Fibroblast of the aortic adventitia (primary cell): ENCODE data around the gene ATG10. TPM values are rescaled to one million over a fixed set of nuclear protein-coding genes. Genes with fewer than 3 reads are reported as not detected.

Source experiments
- DNase-seq: peaks from one replicate; pipeline ENCODE4 v3.0.0-alpha.2; 2010; ENCODE audit warnings: low read depth
- H3K4me3 ChIP-seq: 2 replicates; pipeline ENCODE4 v1.5.1; 2011; ENCODE audit warnings: low read depth, mild to moderate bottlenecking, control low read depth, low read length, moderate library complexity
- total RNA-seq: library from RNA; depleted of rRNA; stranded (reverse); fragments of >200 nt; gene quantifications from 2 replicates; pipeline ENCODE4 v1.2.3, GENCODE V29; 2012; ENCODE audit warnings: low replicate concordance
- TF ChIP-seq, protein P1 (sequence below): IDR thresholded peaks from 2 replicates; pipeline ENCODE4 v1.5.1; 2011; ENCODE audit warnings: mild to moderate bottlenecking, low read length, control low read depth, inconsistent platforms; ENCODE audit not compliant: insufficient read depth

Gene ATG10
- total RNA-seq, 1 donor = 8.8 TPM

GRCh38 chr5:82218374-82219156 lies 246.7 kb downstream of the ATG10 start:
- TF ChIP-seq, protein P1, sequence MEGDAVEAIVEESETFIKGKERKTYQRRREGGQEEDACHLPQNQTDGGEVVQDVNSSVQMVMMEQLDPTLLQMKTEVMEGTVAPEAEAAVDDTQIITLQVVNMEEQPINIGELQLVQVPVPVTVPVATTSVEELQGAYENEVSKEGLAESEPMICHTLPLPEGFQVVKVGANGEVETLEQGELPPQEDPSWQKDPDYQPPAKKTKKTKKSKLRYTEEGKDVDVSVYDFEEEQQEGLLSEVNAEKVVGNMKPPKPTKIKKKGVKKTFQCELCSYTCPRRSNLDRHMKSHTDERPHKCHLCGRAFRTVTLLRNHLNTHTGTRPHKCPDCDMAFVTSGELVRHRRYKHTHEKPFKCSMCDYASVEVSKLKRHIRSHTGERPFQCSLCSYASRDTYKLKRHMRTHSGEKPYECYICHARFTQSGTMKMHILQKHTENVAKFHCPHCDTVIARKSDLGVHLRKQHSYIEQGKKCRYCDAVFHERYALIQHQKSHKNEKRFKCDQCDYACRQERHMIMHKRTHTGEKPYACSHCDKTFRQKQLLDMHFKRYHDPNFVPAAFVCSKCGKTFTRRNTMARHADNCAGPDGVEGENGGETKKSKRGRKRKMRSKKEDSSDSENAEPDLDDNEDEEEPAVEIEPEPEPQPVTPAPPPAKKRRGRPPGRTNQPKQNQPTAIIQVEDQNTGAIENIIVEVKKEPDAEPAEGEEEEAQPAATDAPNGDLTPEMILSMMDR = no peak
- H3K4me3 ChIP-seq = no peak overlapping the region
- no peak for DNase-seq

DNA sequence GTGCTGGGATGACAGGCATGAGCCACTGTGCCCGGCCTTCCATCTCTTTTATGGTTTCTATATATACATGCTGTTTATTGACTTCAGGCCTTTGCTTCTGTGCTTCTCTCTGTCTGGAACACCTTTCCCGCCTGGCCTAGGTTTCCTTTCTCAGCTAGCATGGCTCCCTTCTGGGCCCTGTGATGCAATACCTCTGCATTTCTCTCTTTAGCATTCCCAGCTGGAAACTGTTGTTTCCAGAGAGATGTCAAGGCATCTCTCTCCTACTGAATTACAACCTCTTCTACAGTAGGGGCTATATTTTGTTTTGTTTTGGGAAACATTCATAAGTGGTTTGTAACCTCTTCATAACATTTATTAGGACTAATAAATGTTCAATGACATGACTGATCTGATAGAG lies 249.2 kb downstream of the ATG10 start:
- TF ChIP-seq, protein P1 = no peak
- H3K4me3 ChIP-seq = no peak overlapping the region
- no peak for DNase-seq

DNA sequence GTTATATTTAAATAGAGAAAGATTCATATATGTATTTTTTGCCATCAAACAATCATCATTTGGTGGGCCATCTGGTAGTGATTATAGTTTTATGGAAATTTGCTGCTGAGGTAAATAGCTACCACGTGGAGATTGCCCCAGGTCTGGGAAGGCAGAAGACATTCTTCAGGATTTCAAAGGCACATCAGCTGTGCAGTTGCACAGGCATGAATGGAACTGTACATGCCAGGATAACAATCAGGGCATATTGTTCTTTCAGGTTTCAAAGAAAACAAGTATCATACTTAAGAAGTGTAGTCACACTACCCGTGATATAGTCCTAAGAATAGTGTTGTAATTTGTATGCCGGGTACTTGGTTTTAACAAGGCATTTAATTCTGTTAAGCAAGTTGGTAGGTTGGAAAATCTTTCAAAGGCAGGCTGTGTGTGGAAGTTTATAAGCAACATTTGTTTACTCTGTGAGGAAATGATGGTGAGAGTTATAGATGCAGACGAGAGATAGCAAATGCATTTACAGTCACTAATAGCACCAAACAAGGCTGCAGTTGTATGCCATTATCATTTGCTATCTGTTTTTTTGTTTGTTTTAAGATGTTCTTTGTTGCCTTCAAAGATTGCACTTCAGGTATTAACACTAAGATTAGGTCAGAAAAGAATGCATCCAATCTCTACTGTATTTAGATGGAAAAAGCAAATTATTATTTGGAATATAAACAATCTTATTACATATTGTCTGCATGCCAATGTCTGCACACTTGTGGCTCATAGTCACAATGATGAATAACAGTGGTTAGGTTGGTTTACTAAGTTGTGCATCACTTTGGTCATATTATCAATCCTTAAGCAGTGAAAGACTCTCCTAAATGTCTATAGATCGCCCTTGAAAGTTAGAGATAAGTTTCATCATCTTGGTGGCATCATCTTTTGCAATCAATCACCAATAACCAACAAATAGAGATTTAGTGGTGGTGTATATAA lies 251.1 kb downstream of the ATG10 start:
- no peak overlapping the region for H3K4me3 ChIP-seq
- DNase-seq = peak; percentile 33
- TF ChIP-seq, protein P1 = no peak

DNA sequence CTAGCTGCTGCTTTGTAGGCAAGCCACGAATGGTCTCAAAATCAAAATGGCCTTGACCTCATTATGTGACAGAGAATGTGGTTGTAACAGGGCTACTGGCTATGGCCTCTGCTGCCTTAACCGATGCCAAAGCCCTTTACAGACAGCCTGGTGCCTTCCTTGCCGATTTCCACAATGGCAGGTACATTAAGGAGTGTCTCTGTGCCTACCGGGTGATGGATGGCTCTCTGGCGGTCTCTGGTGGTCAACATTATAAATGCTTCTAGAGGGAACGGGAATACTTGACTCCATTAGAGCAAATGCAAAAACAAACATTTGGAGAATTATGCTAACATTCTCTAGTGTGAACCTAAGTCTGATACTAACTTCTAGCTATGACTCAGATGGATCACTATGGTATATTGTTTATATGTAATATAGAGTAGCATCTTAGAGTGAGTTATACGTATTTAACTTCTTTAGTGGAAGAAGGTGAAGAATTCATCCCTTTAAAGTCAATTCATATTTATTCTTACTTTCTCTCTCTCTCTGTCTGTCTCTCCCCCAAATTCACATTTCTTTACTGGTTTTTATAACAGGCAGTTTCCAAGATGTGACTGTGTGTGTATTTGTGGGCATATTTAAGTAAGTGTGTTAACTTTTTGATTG lies 253.8 kb downstream of the ATG10 start:
- TF ChIP-seq, protein P1 = peak; percentile 86
- no peak overlapping the region for H3K4me3 ChIP-seq
- DNase-seq = peak; percentile 69

DNA sequence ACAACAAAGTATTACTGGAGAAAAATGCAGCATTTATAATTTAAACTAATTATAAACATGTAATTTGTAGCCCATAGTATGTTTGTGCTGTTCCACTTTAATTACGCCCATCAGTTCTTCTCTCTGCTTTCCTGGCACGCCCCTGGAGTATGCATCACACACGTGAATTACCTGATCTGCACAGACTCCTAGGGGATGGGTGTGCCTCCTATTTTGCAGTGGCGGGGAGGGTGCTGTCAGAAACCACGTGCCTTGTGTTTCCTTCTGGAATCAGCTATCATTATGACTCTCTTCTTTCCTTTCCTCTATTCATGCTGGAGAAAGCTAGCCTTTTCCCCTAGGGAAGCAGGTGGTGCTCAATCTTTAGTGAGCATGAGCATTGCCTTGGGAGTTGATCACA lies 263.1 kb downstream of the ATG10 start:
- TF ChIP-seq, protein P1 = no peak
- DNase-seq = no peak
- no peak overlapping the region for H3K4me3 ChIP-seq

- TF ChIP-seq, protein P1 = no peak
- no peak for DNase-seq
- no peak overlapping the region for H3K4me3 ChIP-seq
Observed at GRCh38 chr5:82244151-82244550, 272.3 kb downstream of the ATG10 start.
